Caco-2 (cell line): ENCODE data around the gene IL10RB. TPM values are rescaled to one million over a fixed set of nuclear protein-coding genes. Genes with fewer than 3 reads are reported as not detected.

Source experiments
- BruUV-seq: library from RNA; stranded (reverse); fragments of 400-500 nt; replicated peaks from 2 replicates; lab custom pipeline; 2021; lab: Mats Ljungman, UMichigan
- CTCF ChIA-PET: fragments of 300-600 bp; sonication (Branson Sonifier 250); formaldehyde crosslinking; loops from one replicate; lab custom pipeline; 2022; ENCODE audit warnings: antibody characterized with exemption; lab: Charles Lee
- POLR2A ChIA-PET: fragments of 300-600 bp; sonication (Branson Sonifier 250); formaldehyde crosslinking; loops from one replicate; lab custom pipeline; 2022; ENCODE audit warnings: antibody characterized with exemption; lab: Charles Lee
- DNase-seq, 2 experiments: peaks; one replicate each; pipeline versions ENCODE4 v3.0.0 to v3.0.0-alpha.2; 2020 to 2022
- H3K27me3 ChIP-seq: replicated peaks from 2 replicates; pipeline ENCODE4 v1.6.0; 2011; ENCODE audit warnings: low read length; ENCODE audit not compliant: control insufficient read depth, insufficient read depth
- H3K36me3 ChIP-seq: 2 replicates; pipeline ENCODE4 v1.5.1; 2011; ENCODE audit warnings: low read length; ENCODE audit not compliant: control insufficient read depth, insufficient read depth
- H3K4me1 ChIP-seq: fragments of 250-450 bp; sonication (Bioruptor Pico); 2 replicates; pipeline ENCODE4 v1.5.1; 2020; ENCODE audit warnings: mild to moderate bottlenecking
- H3K4me3 ChIP-seq: 2 replicates; pipeline ENCODE4 v1.5.1; 2011; ENCODE audit warnings: low read depth, mild to moderate bottlenecking, control low read depth, low read length
- H3K9me3 ChIP-seq: fragments of 250-450 bp; sonication (Bioruptor Pico); 2 replicates; pipeline ENCODE4 v1.5.1; 2020; ENCODE audit warnings: mild to moderate bottlenecking, moderate library complexity
- H3K27ac Mint-ChIP-seq: one replicate; pipeline ENCODE4 v1.8.0; 2022; ENCODE audit warnings: mixed read lengths; ENCODE audit not compliant: unreplicated experiment
- H3K27me3 Mint-ChIP-seq: one replicate; pipeline ENCODE4 v1.8.0; 2022; ENCODE audit warnings: mixed read lengths; ENCODE audit not compliant: insufficient read depth, unreplicated experiment
- H3K36me3 Mint-ChIP-seq: one replicate; pipeline ENCODE4 v1.8.0; 2022; ENCODE audit warnings: mild to moderate bottlenecking, mixed read lengths; ENCODE audit not compliant: insufficient read depth, unreplicated experiment
- H3K4me1 Mint-ChIP-seq: one replicate; pipeline ENCODE4 v1.8.0; 2022; ENCODE audit warnings: low read depth, mixed read lengths; ENCODE audit not compliant: unreplicated experiment
- H3K4me3 Mint-ChIP-seq: one replicate; pipeline ENCODE4 v1.8.0; 2022; ENCODE audit warnings: mild to moderate bottlenecking, moderate library complexity, mixed read lengths; ENCODE audit not compliant: unreplicated experiment
- H3K9me3 Mint-ChIP-seq: one replicate; pipeline ENCODE4 v1.8.0; 2022; ENCODE audit warnings: mixed read lengths; ENCODE audit not compliant: unreplicated experiment
- intact Hi-C: fragments of 100-400 bp; cut with micrococcal nuclease; formaldehyde crosslinking; loops from one replicate; pipeline ENCODE4 v1.10.0; 2022; ENCODE audit not compliant: unreplicated experiment
- total RNA-seq: library from RNA; stranded (reverse); gene quantifications from 2 replicates; pipeline ENCODE4 v1.2.3, GENCODE V29; 2022
- TF ChIP-seq, protein P1 (sequence below), 2 experiments: fragments of 200-600 bp in 1 of 2; IDR thresholded peaks; 1 replicate in 1 of 2; 2 replicates in 1 of 2; pipeline versions ENCODE4 v1.5.1 to v1.8.0; 2011 to 2022; ENCODE audit warnings: antibody characterized with exemption in 1 of 2, control low read depth in 1 of 2, inconsistent platforms in 1 of 2, low read depth in 1 of 2, low read length in 1 of 2, mild to moderate bottlenecking in 1 of 2, moderate library complexity in 1 of 2; ENCODE audit not compliant: insufficient read depth in 1 of 2, severe bottlenecking in 1 of 2, unreplicated experiment in 1 of 2

Gene IL10RB
- total RNA-seq, 1 experiment from 2014 or later = 13.1 TPM

GRCh38 chr21:33324291-33325221 is 58.4 kb downstream of the IL10RB start, which contains the start of gene IFNAR1:
IFNAR1 (plus strand) TSS chr21:33324970; CDS start chr21:33325056, 86 bp downstream.
- H3K27me3 ChIP-seq = no peaks in the 10 kb centered on the region
- H3K9me3 ChIP-seq = no peaks in the 10 kb centered on the region
- Mint-ChIP-seq H3K4me3 (no peak within 1 kb of the TSS), H3K36me3 (no peaks in the 10 kb centered on the region), H3K27me3 (peaks cover 2% of the 10 kb centered on the region), H3K27ac (no peak within 1 kb of the TSS), H3K9me3 (no peaks in the 10 kb centered on the region), H3K4me1 (no peaks in the 10 kb centered on the region)
- CTCF ChIA-PET = interaction anchor here (0.6 to 2.0 kb wide), 13 partner anchors 36 to 384 kb away, joined by 3 to 16 read pairs (median 4); partner anchors contain the start of genes DNAJC28 and TMEM50B
- peak; percentile 94 to 96 for DNase-seq
- intact Hi-C loops = loop anchor here (1.0 to 10.0 kb wide), 3 partner anchors 37 to 124 kb away; partner anchors contain the start of gene IL10RB
- POLR2A ChIA-PET = interaction anchor here (0.5 to 1.3 kb wide), 8 partner anchors 30 to 301 kb away, joined by 3 to 9 read pairs (median 3); partner anchors contain the start of genes IFNAR2 and TMEM50B
- TF ChIP-seq, protein P1, sequence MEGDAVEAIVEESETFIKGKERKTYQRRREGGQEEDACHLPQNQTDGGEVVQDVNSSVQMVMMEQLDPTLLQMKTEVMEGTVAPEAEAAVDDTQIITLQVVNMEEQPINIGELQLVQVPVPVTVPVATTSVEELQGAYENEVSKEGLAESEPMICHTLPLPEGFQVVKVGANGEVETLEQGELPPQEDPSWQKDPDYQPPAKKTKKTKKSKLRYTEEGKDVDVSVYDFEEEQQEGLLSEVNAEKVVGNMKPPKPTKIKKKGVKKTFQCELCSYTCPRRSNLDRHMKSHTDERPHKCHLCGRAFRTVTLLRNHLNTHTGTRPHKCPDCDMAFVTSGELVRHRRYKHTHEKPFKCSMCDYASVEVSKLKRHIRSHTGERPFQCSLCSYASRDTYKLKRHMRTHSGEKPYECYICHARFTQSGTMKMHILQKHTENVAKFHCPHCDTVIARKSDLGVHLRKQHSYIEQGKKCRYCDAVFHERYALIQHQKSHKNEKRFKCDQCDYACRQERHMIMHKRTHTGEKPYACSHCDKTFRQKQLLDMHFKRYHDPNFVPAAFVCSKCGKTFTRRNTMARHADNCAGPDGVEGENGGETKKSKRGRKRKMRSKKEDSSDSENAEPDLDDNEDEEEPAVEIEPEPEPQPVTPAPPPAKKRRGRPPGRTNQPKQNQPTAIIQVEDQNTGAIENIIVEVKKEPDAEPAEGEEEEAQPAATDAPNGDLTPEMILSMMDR (IDR thresholded peaks at IDR 0.05; ENCODE audit: insufficient read depth in 1 of 2, low read depth in 1 of 2, low read length in 1 of 2, severe bottlenecking in 1 of 2, unreplicated experiment in 1 of 2) = no peak
- H3K36me3 ChIP-seq = peaks cover 1% of the 10 kb centered on the region; the same call in 1 of the 2 replicates
- no TSS peak for BruUV-seq
- H3K4me3 ChIP-seq = peak within 1 kb of the TSS; percentile 70
- H3K4me1 ChIP-seq = no peaks in the 10 kb centered on the region

DNA sequence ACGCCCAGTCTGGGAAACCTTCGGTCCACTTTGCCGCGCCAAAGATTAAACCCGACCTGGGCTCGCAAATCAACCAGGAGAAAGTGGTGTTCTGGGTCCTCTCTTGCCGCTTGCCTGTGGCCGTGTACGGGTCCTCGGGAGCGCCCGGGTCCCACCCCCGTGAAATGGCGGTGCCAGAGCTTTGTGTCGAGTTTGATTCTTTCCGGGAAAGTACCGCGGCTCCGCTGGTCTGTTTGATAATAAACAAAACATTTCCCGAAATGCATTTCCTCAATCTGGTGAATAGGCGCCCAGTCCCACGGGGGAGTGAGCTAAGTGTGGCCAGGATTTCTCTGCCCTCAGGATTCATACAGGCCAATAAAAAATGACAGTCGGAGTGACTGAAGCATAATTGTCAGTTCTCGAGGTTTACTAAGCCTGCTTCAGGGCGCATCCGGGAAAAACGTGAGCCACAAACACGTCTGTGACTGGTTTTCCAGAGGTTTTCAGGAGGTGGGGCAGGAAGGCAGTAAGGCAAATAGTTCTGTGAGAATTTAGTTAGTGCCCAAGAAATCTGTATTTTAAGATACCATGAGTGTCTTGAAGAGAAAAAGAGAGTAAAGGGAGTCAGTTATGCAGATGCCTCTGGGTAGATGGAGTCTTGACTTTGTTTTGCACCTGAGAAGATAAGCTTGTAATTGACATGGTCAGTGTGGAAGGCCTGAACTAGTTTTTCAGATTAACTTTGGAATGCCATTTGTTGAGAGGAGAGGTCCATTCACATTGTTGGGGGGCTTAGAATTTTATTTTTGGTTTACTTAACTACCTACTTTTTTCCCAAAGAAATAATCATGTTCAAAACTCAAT is 59.3 kb downstream of the IL10RB start:
- intact Hi-C loops = loop anchor here (1.0 to 10.0 kb wide), 3 partner anchors 36 to 125 kb away; partner anchors contain the start of gene IL10RB
- no peaks in the 10 kb centered on the region for H3K4me1 ChIP-seq
- Mint-ChIP-seq H3K27me3 (no peaks in the 10 kb centered on the region), H3K27ac (no peak overlapping the region), H3K9me3 (no peaks in the 10 kb centered on the region), H3K4me1 (no peaks in the 10 kb centered on the region), H3K4me3 (no peak overlapping the region), H3K36me3 (no peaks in the 10 kb centered on the region)
- POLR2A ChIA-PET = interaction anchor here (0.5 to 1.3 kb wide), 7 partner anchors 31 to 274 kb away, joined by 3 to 9 read pairs (median 3); partner anchors contain the start of genes IFNAR2 and TMEM50B
- CTCF ChIA-PET = interaction anchor here (0.6 to 2.0 kb wide), 13 partner anchors 36 to 385 kb away, joined by 3 to 16 read pairs (median 4); partner anchors contain the start of genes DNAJC28 and TMEM50B
- TF ChIP-seq, protein P1 (IDR thresholded peaks at IDR 0.05; ENCODE audit: insufficient read depth in 1 of 2, low read depth in 1 of 2, low read length in 1 of 2, severe bottlenecking in 1 of 2, unreplicated experiment in 1 of 2) = no peak
- BruUV-seq = no TSS peak
- H3K27me3 ChIP-seq = no peaks in the 10 kb centered on the region
- peaks cover 1% of the 10 kb centered on the region; the same call in 1 of the 2 replicates for H3K36me3 ChIP-seq
- peak; percentile 37 to 45 for DNase-seq
- no peaks in the 10 kb centered on the region for H3K9me3 ChIP-seq
- peak overlapping the region; percentile 70 for H3K4me3 ChIP-seq
